Stimulated activated CD8-positive, alpha-beta memory T cell treated with anti-CD3 and anti-CD28 coated beads, Interleukin-15, amount 100 ng/mL, for 24 hours (primary cell): ENCODE measurements around the gene C5orf46.
"Not testable (repeated sequence)": the region's sequence is repeated elsewhere in the genome, so short reads cannot be mapped to it uniquely, and the experiment has no call there.

ENCODE experiments used
- DNase-seq: peaks from one replicate; pipeline ENCODE4 v3.0.0-alpha.2; 2020; ENCODE audit warnings: low read depth

The C5orf46 gene

GRCh38 chr5:147893820-147894219 is 12.5 kb downstream of the C5orf46 start:
- DNase-seq, result no peak

- DNase-seq, result no peak
Measured at GRCh38 chr5:147892696-147893296, 13.5 kb downstream of the C5orf46 start.

- no peak for DNase-seq
Measured at GRCh38 chr5:147887930-147888329, 18.4 kb downstream of the C5orf46 start.

GRCh38 chr5:147887026-147887627 is 19.2 kb downstream of the C5orf46 start:
- no peak for DNase-seq

GRCh38 chr5:147882586-147883313 is 23.6 kb downstream of the C5orf46 start:
- DNase-seq, result no peak

- DNase-seq, result no peak
Measured at GRCh38 chr5:147880487-147880886, 25.9 kb downstream of the C5orf46 start.

- no peak for DNase-seq
Measured at GRCh38 chr5:147879784-147880183, 26.6 kb downstream of the C5orf46 start.

- no peak for DNase-seq
Measured at GRCh38 chr5:147878066-147878759, 28.1 kb downstream of the C5orf46 start, which contains the start of gene SCGB3A2. Gene SCGB3A2, plus strand, starts transcription at chr5:147878711. Its CDS starts 93 bp downstream, at chr5:147878804.

- DNase-seq, result no peak
Measured at GRCh38 chr5:147876626-147877025, 29.7 kb downstream of the C5orf46 start.

- DNase-seq, result no peak
Measured at GRCh38 chr5:147876141-147876540, 30.2 kb downstream of the C5orf46 start.

GRCh38 chr5:147874910-147875367 is 31.4 kb downstream of the C5orf46 start:
- no peak for DNase-seq

- not testable (repeated sequence) for DNase-seq
Measured at GRCh38 chr5:147874118-147874875, 32.0 kb downstream of the C5orf46 start.

GRCh38 chr5:147872744-147873435 is 33.4 kb downstream of the C5orf46 start:
- DNase-seq, result not testable (repeated sequence)

GRCh38 chr5:147871980-147872549 is 34.3 kb downstream of the C5orf46 start:
- not testable (repeated sequence) for DNase-seq

GRCh38 chr5:147869892-147870291 is 36.4 kb downstream of the C5orf46 start:
- not testable (repeated sequence) for DNase-seq

- no peak for DNase-seq
Measured at GRCh38 chr5:147869112-147869511, 37.2 kb downstream of the C5orf46 start.

GRCh38 chr5:147863454-147864158 is 42.7 kb downstream of the C5orf46 start:
- DNase-seq, result no peak

- no peak for DNase-seq
Measured at GRCh38 chr5:147860641-147861025, 45.7 kb downstream of the C5orf46 start.

GRCh38 chr5:147859962-147860640 is 46.2 kb downstream of the C5orf46 start:
- no peak for DNase-seq

- no peak for DNase-seq
Measured at GRCh38 chr5:147858565-147858964, 47.8 kb downstream of the C5orf46 start.
